Measurements from ENCODE around the gene NFYA. TPM values are rescaled to one million over a fixed set of nuclear protein-coding genes. Genes with fewer than 3 reads are reported as not detected.
A peak's percentile ranks its signal among the peaks of the same experiment; 100 is the strongest.

Gene NFYA
- total and polyA plus RNA-seq, 12 donors: 6.4 to 21.4 (median 13.7) TPM

- Histone ChIP-seq H3K27me3 (no peaks in the 10 kb centered on the region), H3K27ac (peak within 1 kb of the TSS in 1 of 5 donors; percentile 56), H3K4me3 (no peak within 1 kb of the TSS), H3K4me1 (replicated peaks in 1 of 2) (no peaks in the 10 kb centered on the region), H3K36me3 (replicated peaks in 1 of 2) (no peaks in the 10 kb centered on the region), H3K9me3 (replicated peaks in 1 of 3) (no peaks in the 10 kb centered on the region)
- WGBS, 4 donors: 47 to 77% (median 61%) methylated on average over 3 to 5 of the region's 5 CpGs
- peak; percentile 27 to 66 (median 46) for DNase-seq
- intact Hi-C loops (cut with DNase I): no loop called here
- no peak for TF ChIP-seq CTCF (IDR thresholded peaks at IDR 0.05)
- no peak for TF ChIP-seq POLR2A (IDR thresholded peaks at IDR 0.05)
Observed at GRCh38 chr6:41053041-41053440, 19.7 kb upstream of the NFYA start, which contains the start of gene APOBEC2. Gene APOBEC2, plus strand, starts transcription at chr6:41053202. Its CDS starts 146 bp downstream, at chr6:41053348.

GRCh38 chr6:41054511-41054910, 18.3 kb upstream of the NFYA start:
- H3K4me1 ChIP-seq (replicated peaks in 1 of 2): no peaks in the 10 kb centered on the region
- H3K36me3 ChIP-seq (replicated peaks in 1 of 2): no peaks in the 10 kb centered on the region
- no peak overlapping the region for H3K27ac ChIP-seq
- TF ChIP-seq CTCF (IDR thresholded peaks at IDR 0.05): no peak
- no peak for TF ChIP-seq POLR2A (IDR thresholded peaks at IDR 0.05)
- no peak overlapping the region for H3K4me3 ChIP-seq
- H3K9me3 ChIP-seq (replicated peaks in 1 of 3): no peaks in the 10 kb centered on the region
- 95 to 100% (median 96%) methylated on average over 3 of the region's 3 CpGs for WGBS, 4 donors
- no peaks in the 10 kb centered on the region for H3K27me3 ChIP-seq
- intact Hi-C loops (cut with DNase I): no loop called here
- DNase-seq: no peak

GRCh38 chr6:41055149-41055548, 17.6 kb upstream of the NFYA start:
- Histone ChIP-seq H3K27ac (no peak overlapping the region), H3K36me3 (replicated peaks in 1 of 2) (no peaks in the 10 kb centered on the region), H3K27me3 (no peaks in the 10 kb centered on the region), H3K4me3 (no peak overlapping the region), H3K9me3 (replicated peaks in 1 of 3) (no peaks in the 10 kb centered on the region), H3K4me1 (replicated peaks in 1 of 2) (no peaks in the 10 kb centered on the region)
- 65 to 74% (median 69%) methylated on average over 3 of the region's 3 CpGs for WGBS, 4 donors
- intact Hi-C loops (cut with DNase I): no loop called here
- TF ChIP-seq CTCF (IDR thresholded peaks at IDR 0.05): no peak
- TF ChIP-seq POLR2A (IDR thresholded peaks at IDR 0.05): no peak
- DNase-seq: no peak

GRCh38 chr6:41056768-41057490, 15.8 kb upstream of the NFYA start:
- DNase-seq: no peak
- H3K27me3 ChIP-seq: no peaks in the 10 kb centered on the region
- no peak overlapping the region for H3K27ac ChIP-seq
- intact Hi-C loops (cut with DNase I): no loop called here
- no peaks in the 10 kb centered on the region for H3K36me3 ChIP-seq (replicated peaks in 1 of 2)
- whole genome bisulfite sequencing, 4 donors: 92 to 98% (median 97%) methylated on average over 6 of the region's 6 CpGs
- H3K9me3 ChIP-seq (replicated peaks in 1 of 3): no peaks in the 10 kb centered on the region
- TF ChIP-seq CTCF (IDR thresholded peaks at IDR 0.05) (no peak), POLR2A (IDR thresholded peaks at IDR 0.05) (no peak)
- H3K4me3 ChIP-seq: no peak overlapping the region
- no peaks in the 10 kb centered on the region for H3K4me1 ChIP-seq (replicated peaks in 1 of 2)
